A673 (cell line): ENCODE results near the gene ANGPT4. TPM values are rescaled to one million over a fixed set of nuclear protein-coding genes. Genes with fewer than 3 reads are reported as not detected.

ENCODE experiments used
- BruUV-seq: library from RNA; stranded (reverse); fragments of 400-500 nt; replicated peaks from 2 replicates; lab custom pipeline; 2021; lab: Mats Ljungman, UMichigan
- CTCF ChIA-PET: fragments of 300-600 bp; sonication (Branson Sonifier 250); formaldehyde crosslinking; loops from one replicate; lab custom pipeline; 2022; ENCODE audit warnings: antibody characterized with exemption; lab: Charles Lee
- POLR2A ChIA-PET: fragments of 300-600 bp; sonication (Branson Sonifier 250); formaldehyde crosslinking; loops from one replicate; lab custom pipeline; 2022; ENCODE audit warnings: antibody characterized with exemption; ENCODE audit not compliant: low non-redundant PET; lab: Charles Lee
- DNase-seq: peaks from one replicate; pipeline ENCODE4 v3.0.0-alpha.2; 2015; ENCODE audit warnings: low spot score
- H3K27ac ChIP-seq: fragments of 200-600 bp; sonication (generic); 2 replicates; pipeline ENCODE4 v1.5.1; 2016; ENCODE audit warnings: mixed run types, low read depth, mild to moderate bottlenecking, mixed read lengths, antibody characterized with exemption, low read length; ENCODE audit not compliant: poor library complexity, severe bottlenecking
- H3K27me3 ChIP-seq: fragments of 200-600 bp; sonication (generic); replicated peaks from 2 replicates; pipeline ENCODE4 v1.6.1; 2017; ENCODE audit warnings: mixed run types, low read depth, mild to moderate bottlenecking, mixed read lengths, antibody characterized with exemption, low read length; ENCODE audit not compliant: insufficient read depth, poor library complexity
- H3K36me3 ChIP-seq: fragments of 200-600 bp; sonication (generic); 2 replicates; pipeline ENCODE4 v1.6.1; 2016; ENCODE audit warnings: mixed run types, mild to moderate bottlenecking, mixed read lengths, antibody characterized with exemption, low read length; ENCODE audit not compliant: insufficient read depth, poor library complexity, severe bottlenecking
- H3K4me1 ChIP-seq: fragments of 200-600 bp; sonication (generic); 2 replicates; pipeline ENCODE4 v1.6.1; 2017; ENCODE audit warnings: mixed run types, mild to moderate bottlenecking, mixed read lengths, antibody characterized with exemption, low read length; ENCODE audit not compliant: insufficient read depth, poor library complexity, severe bottlenecking
- H3K4me3 ChIP-seq: fragments of 200-600 bp; sonication (generic); 2 replicates; pipeline ENCODE4 v1.5.1; 2016; ENCODE audit warnings: low read depth, mixed run types, mild to moderate bottlenecking, mixed read lengths, low read length; ENCODE audit not compliant: poor library complexity, severe bottlenecking
- H3K9me3 ChIP-seq: fragments of 200-600 bp; sonication (generic); 2 replicates; pipeline ENCODE4 v1.6.1; 2016; ENCODE audit warnings: mixed run types, low read depth, mild to moderate bottlenecking, mixed read lengths, antibody characterized with exemption, low read length; ENCODE audit not compliant: poor library complexity, severe bottlenecking
- CTCF ChIP-seq: fragments of 300-800, 200-600 bp; sonication (generic); conservative IDR thresholded peaks from 2 replicates; pipeline ENCODE4 v1.5.1; 2017; ENCODE audit warnings: low read depth, mild to moderate bottlenecking, antibody characterized with exemption, low read length, moderate library complexity, mixed read lengths
- EZH2 ChIP-seq: fragments of 200-600 bp; sonication (generic); IDR thresholded peaks from 2 replicates; pipeline ENCODE4 v1.6.1; 2017; ENCODE audit warnings: borderline replicate concordance, low read depth, mild to moderate bottlenecking, mixed read lengths, antibody characterized with exemption, low read length; ENCODE audit not compliant: poor library complexity, severe bottlenecking
- intact Hi-C: fragments of 100-400 bp; cut with micrococcal nuclease; formaldehyde crosslinking; loops from one replicate; pipeline ENCODE4 v1.10.0; 2022; ENCODE audit not compliant: unreplicated experiment
- total RNA-seq: library from RNA; stranded (reverse); gene quantifications from 2 replicates; pipeline ENCODE4 v1.2.3, GENCODE V29; 2021

The ANGPT4 gene
- total RNA-seq, 1 experiment from 2014 or later = not detected

DNA sequence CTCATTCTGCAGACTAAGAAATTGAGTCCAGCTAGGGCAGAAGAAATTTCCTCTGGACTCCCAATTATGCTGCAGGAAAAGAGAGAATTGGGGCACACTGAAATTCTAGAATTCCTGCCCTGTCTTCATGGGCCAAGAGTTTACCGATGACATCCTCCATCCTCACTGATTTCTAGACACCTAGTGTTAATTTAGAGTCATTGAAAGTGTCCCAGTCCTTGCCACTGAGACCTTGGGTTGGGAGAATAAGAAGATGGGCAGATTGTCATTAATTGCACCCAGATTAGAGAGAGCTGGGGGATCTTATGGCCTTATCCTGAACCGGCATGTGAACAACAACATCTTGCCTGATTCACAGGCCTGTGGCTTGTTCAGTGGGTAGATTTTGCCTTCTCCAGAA lies 29.0 kb downstream of the ANGPT4 start:
- TF ChIP-seq EZH2 = no peak
- TF ChIP-seq CTCF = no peak
- Histone ChIP-seq H3K27ac (no peak overlapping the region), H3K4me1 (peaks cover 16% of the 10 kb centered on the region), H3K9me3 (no peaks in the 10 kb centered on the region), H3K27me3 (no peaks in the 10 kb centered on the region), H3K36me3 (no peaks in the 10 kb centered on the region), H3K4me3 (no peak overlapping the region)
- no peak for DNase-seq
- CTCF ChIA-PET = no interaction called here
- BruUV-seq = no TSS peak
- POLR2A ChIA-PET = no interaction called here
- intact Hi-C loops = no loop called here

- BruUV-seq = no TSS peak
- Histone ChIP-seq H3K9me3 (no peaks in the 10 kb centered on the region), H3K36me3 (no peaks in the 10 kb centered on the region), H3K27me3 (no peaks in the 10 kb centered on the region), H3K4me1 (peaks cover 16% of the 10 kb centered on the region), H3K27ac (no peak overlapping the region), H3K4me3 (no peak overlapping the region)
- intact Hi-C loops = no loop called here
- CTCF ChIA-PET = no interaction called here
- no peak for DNase-seq
- POLR2A ChIA-PET = no interaction called here
- no peak for TF ChIP-seq EZH2
- TF ChIP-seq CTCF = no peak
Measured at GRCh38 chr20:884983-885952, 30.9 kb downstream of the ANGPT4 start.

- no peak for DNase-seq
- peaks cover 3% of the 10 kb centered on the region for H3K4me1 ChIP-seq
- BruUV-seq = no TSS peak
- no peaks in the 10 kb centered on the region for H3K27me3 ChIP-seq
- intact Hi-C loops = no loop called here
- no peak for TF ChIP-seq EZH2
- no peak for TF ChIP-seq CTCF
- H3K36me3 ChIP-seq = no peaks in the 10 kb centered on the region
- no peak overlapping the region for H3K4me3 ChIP-seq
- ChIA-PET CTCF (no interaction called here), POLR2A (no interaction called here)
- no peak overlapping the region for H3K27ac ChIP-seq
- no peaks in the 10 kb centered on the region for H3K9me3 ChIP-seq
Measured at GRCh38 chr20:881783-882144, 34.4 kb downstream of the ANGPT4 start.
